ENCODE data around the gene SLN.
"Not testable (repeated sequence)": the region's sequence is repeated elsewhere in the genome, so short reads cannot be mapped to it uniquely, and the experiment has no call there.

SLN gene

GRCh38 chr11:107711861-107712755 lies at the start of gene SLN:
TSS of gene SLN (minus strand) at chr11:107712056.
- no peaks in the 10 kb centered on the region for H3K9me3 ChIP-seq (ENCODE audit: low read length)
- H3K9ac ChIP-seq (ENCODE audit: low read length), result no peak within 1 kb of the TSS
- no peaks in the 10 kb centered on the region for H3K4me1 ChIP-seq (ENCODE audit: insufficient read depth, low read length)
- no peaks in the 10 kb centered on the region for H3K27me3 ChIP-seq (ENCODE audit: control insufficient read depth in 1 of 2, insufficient read depth in 2 of 2, low read length in 2 of 2)
- no peak within 1 kb of the TSS for H3K4me3 ChIP-seq (ENCODE audit: low read depth in 1 of 2, low read length in 2 of 2)
- H3K36me3 ChIP-seq (ENCODE audit: insufficient read depth, low read length), result no peaks in the 10 kb centered on the region
- H3K27ac ChIP-seq (ENCODE audit: low read depth, low read length), result no peak within 1 kb of the TSS

GRCh38 chr11:107758719-107759355 lies 47.0 kb upstream of the SLN start:
- H3K9me3 ChIP-seq (ENCODE audit: low read length); H3K9ac ChIP-seq (ENCODE audit: low read length); H3K27ac ChIP-seq (ENCODE audit: low read depth, low read length); H3K36me3 ChIP-seq (ENCODE audit: insufficient read depth, low read length); H3K27me3 ChIP-seq (ENCODE audit: control insufficient read depth in 1 of 2, insufficient read depth in 2 of 2, low read length in 2 of 2); H3K4me1 ChIP-seq (ENCODE audit: insufficient read depth, low read length); H3K4me3 ChIP-seq (ENCODE audit: low read depth in 1 of 2, low read length in 2 of 2): not testable (repeated sequence)

DNA sequence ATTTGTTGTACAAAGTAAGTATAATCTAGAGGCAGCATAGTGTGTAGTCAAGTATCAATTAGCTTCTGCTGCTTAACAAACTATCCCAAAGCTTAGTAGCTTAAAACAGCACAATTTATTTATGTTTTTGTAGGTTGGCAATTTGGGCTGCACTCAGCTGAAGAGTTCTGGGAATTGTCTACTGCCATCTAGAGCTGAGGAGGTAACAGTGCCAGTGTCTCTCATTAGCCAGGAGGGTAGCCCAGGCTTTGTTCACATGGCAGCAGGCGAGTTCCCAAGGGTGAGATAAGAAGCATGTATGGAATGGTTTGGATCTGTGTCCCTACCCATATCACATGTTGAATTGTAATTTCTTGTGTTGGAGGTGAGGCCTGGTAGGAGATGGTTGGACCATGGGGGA lies 45.8 kb upstream of the SLN start:
- no peaks in the 10 kb centered on the region for H3K4me1 ChIP-seq (ENCODE audit: insufficient read depth, low read length)
- H3K27ac ChIP-seq (ENCODE audit: low read depth, low read length), result no peak overlapping the region
- no peaks in the 10 kb centered on the region for H3K9me3 ChIP-seq (ENCODE audit: low read length)
- no peaks in the 10 kb centered on the region for H3K36me3 ChIP-seq (ENCODE audit: insufficient read depth, low read length)
- H3K9ac ChIP-seq (ENCODE audit: low read length), result no peak overlapping the region
- no peaks in the 10 kb centered on the region for H3K27me3 ChIP-seq (ENCODE audit: control insufficient read depth in 1 of 2, insufficient read depth in 2 of 2, low read length in 2 of 2)
- no peak overlapping the region for H3K4me3 ChIP-seq (ENCODE audit: low read depth in 1 of 2, low read length in 2 of 2)

DNA sequence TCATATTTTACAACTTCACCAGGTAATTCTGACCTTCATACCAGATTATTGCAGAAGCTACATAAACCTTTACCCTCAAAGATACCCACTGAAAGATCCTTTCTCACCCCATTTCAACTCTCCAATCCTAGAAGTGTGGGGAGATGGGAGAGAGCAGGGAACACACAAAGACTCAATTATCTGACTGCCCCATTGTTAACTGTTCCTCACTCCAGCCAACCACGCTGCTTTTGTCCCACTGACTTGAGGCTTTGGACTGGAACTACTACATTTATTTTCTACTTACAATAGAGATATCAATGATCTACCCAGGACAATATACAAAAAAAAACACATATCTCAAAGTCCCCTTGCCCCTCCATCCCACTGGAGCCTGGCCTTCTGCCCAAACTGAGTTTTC lies 44.7 kb upstream of the SLN start:
- H3K4me1 ChIP-seq (ENCODE audit: insufficient read depth, low read length), result no peaks in the 10 kb centered on the region
- no peaks in the 10 kb centered on the region for H3K9me3 ChIP-seq (ENCODE audit: low read length)
- no peak overlapping the region for H3K4me3 ChIP-seq (ENCODE audit: low read depth in 1 of 2, low read length in 2 of 2)
- H3K27ac ChIP-seq (ENCODE audit: low read depth, low read length), result no peak overlapping the region
- no peaks in the 10 kb centered on the region for H3K27me3 ChIP-seq (ENCODE audit: control insufficient read depth in 1 of 2, insufficient read depth in 2 of 2, low read length in 2 of 2)
- no peaks in the 10 kb centered on the region for H3K36me3 ChIP-seq (ENCODE audit: insufficient read depth, low read length)
- no peak overlapping the region for H3K9ac ChIP-seq (ENCODE audit: low read length)

- Histone ChIP-seq H3K4me1 (ENCODE audit: insufficient read depth, low read length) (no peaks in the 10 kb centered on the region), H3K9ac (ENCODE audit: low read length) (no peak overlapping the region), H3K9me3 (ENCODE audit: low read length) (no peaks in the 10 kb centered on the region), H3K27me3 (ENCODE audit: control insufficient read depth in 1 of 2, insufficient read depth in 2 of 2, low read length in 2 of 2) (no peaks in the 10 kb centered on the region), H3K27ac (ENCODE audit: low read depth, low read length) (no peak overlapping the region), H3K36me3 (ENCODE audit: insufficient read depth, low read length) (no peaks in the 10 kb centered on the region), H3K4me3 (ENCODE audit: low read depth in 1 of 2, low read length in 2 of 2) (no peak overlapping the region)
Measured at GRCh38 chr11:107752949-107753822, 41.3 kb upstream of the SLN start.

GRCh38 chr11:107752508-107752907 lies 40.7 kb upstream of the SLN start:
- no peaks in the 10 kb centered on the region for H3K36me3 ChIP-seq (ENCODE audit: insufficient read depth, low read length)
- H3K9me3 ChIP-seq (ENCODE audit: low read length), result no peaks in the 10 kb centered on the region
- no peak overlapping the region for H3K4me3 ChIP-seq (ENCODE audit: low read depth in 1 of 2, low read length in 2 of 2)
- no peak overlapping the region for H3K9ac ChIP-seq (ENCODE audit: low read length)
- no peaks in the 10 kb centered on the region for H3K27me3 ChIP-seq (ENCODE audit: control insufficient read depth in 1 of 2, insufficient read depth in 2 of 2, low read length in 2 of 2)
- H3K27ac ChIP-seq (ENCODE audit: low read depth, low read length), result no peak overlapping the region
- no peaks in the 10 kb centered on the region for H3K4me1 ChIP-seq (ENCODE audit: insufficient read depth, low read length)

DNA sequence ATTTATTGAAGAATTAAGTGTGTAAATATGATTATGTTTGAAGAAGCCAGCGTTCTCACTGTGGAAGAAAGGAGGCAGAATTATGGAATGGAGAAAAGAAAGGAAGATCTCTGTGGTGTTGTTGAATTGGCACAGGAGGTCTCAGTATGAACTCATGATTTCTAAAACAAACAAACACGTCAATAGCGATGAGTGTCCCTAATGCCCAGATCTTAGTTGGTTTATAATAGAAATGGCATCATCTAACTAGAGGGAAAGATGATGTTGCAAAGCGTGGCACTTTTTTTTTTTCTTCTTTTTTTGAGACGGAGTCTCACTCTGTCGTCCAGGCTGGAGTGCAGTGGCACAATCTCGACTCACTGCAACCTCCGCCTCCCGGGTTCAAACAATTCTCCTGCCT lies 39.2 kb upstream of the SLN start:
- Histone ChIP-seq H3K4me3 (ENCODE audit: low read depth in 1 of 2, low read length in 2 of 2) (no peak overlapping the region), H3K27me3 (ENCODE audit: control insufficient read depth in 1 of 2, insufficient read depth in 2 of 2, low read length in 2 of 2) (no peaks in the 10 kb centered on the region), H3K27ac (ENCODE audit: low read depth, low read length) (no peak overlapping the region), H3K9me3 (ENCODE audit: low read length) (no peaks in the 10 kb centered on the region), H3K4me1 (ENCODE audit: insufficient read depth, low read length) (no peaks in the 10 kb centered on the region), H3K36me3 (ENCODE audit: insufficient read depth, low read length) (no peaks in the 10 kb centered on the region), H3K9ac (ENCODE audit: low read length) (no peak overlapping the region)

- H3K4me1 ChIP-seq (ENCODE audit: insufficient read depth, low read length), result no peaks in the 10 kb centered on the region
Measured at GRCh38 chr11:107750313-107750712, 38.5 kb upstream of the SLN start.

GRCh38 chr11:107747622-107748021 lies 35.8 kb upstream of the SLN start:
- Histone ChIP-seq H3K4me1 (ENCODE audit: insufficient read depth, low read length) (no peaks in the 10 kb centered on the region), H3K27ac (ENCODE audit: low read depth, low read length) (no peak overlapping the region), H3K9ac (ENCODE audit: low read length) (no peak overlapping the region), H3K27me3 (ENCODE audit: control insufficient read depth in 1 of 2, insufficient read depth in 2 of 2, low read length in 2 of 2) (no peaks in the 10 kb centered on the region), H3K4me3 (ENCODE audit: low read depth in 1 of 2, low read length in 2 of 2) (no peak overlapping the region), H3K36me3 (ENCODE audit: insufficient read depth, low read length) (no peaks in the 10 kb centered on the region), H3K9me3 (ENCODE audit: low read length) (no peaks in the 10 kb centered on the region)

More at GRCh38 chr11:107750313-107750712, 38.5 kb upstream of the SLN start:
- Histone ChIP-seq H3K36me3 (ENCODE audit: insufficient read depth, low read length) (no peaks in the 10 kb centered on the region), H3K27ac (ENCODE audit: low read depth, low read length) (no peak overlapping the region), H3K9me3 (ENCODE audit: low read length) (no peaks in the 10 kb centered on the region), H3K9ac (ENCODE audit: low read length) (no peak overlapping the region), H3K4me3 (ENCODE audit: low read depth in 1 of 2, low read length in 2 of 2) (no peak overlapping the region), H3K27me3 (ENCODE audit: control insufficient read depth in 1 of 2, insufficient read depth in 2 of 2, low read length in 2 of 2) (no peaks in the 10 kb centered on the region)

- H3K4me3 ChIP-seq (ENCODE audit: low read depth in 1 of 2, low read length in 2 of 2), result no peak overlapping the region
- H3K27ac ChIP-seq (ENCODE audit: low read depth, low read length), result no peak overlapping the region
- H3K9ac ChIP-seq (ENCODE audit: low read length), result no peak overlapping the region
Measured at GRCh38 chr11:107744736-107745135, 32.9 kb upstream of the SLN start.

GRCh38 chr11:107743191-107743590 lies 31.3 kb upstream of the SLN start:
- Histone ChIP-seq H3K9ac (ENCODE audit: low read length) (no peak overlapping the region), H3K36me3 (ENCODE audit: insufficient read depth, low read length) (no peaks in the 10 kb centered on the region), H3K4me1 (ENCODE audit: insufficient read depth, low read length) (no peaks in the 10 kb centered on the region), H3K4me3 (ENCODE audit: low read depth in 1 of 2, low read length in 2 of 2) (no peak overlapping the region), H3K27me3 (ENCODE audit: control insufficient read depth in 1 of 2, insufficient read depth in 2 of 2, low read length in 2 of 2) (no peaks in the 10 kb centered on the region), H3K9me3 (ENCODE audit: low read length) (no peaks in the 10 kb centered on the region), H3K27ac (ENCODE audit: low read depth, low read length) (no peak overlapping the region)

More at GRCh38 chr11:107744736-107745135, 32.9 kb upstream of the SLN start:
- Histone ChIP-seq H3K36me3 (ENCODE audit: insufficient read depth, low read length) (no peaks in the 10 kb centered on the region), H3K27me3 (ENCODE audit: control insufficient read depth in 1 of 2, insufficient read depth in 2 of 2, low read length in 2 of 2) (no peaks in the 10 kb centered on the region), H3K4me1 (ENCODE audit: insufficient read depth, low read length) (no peaks in the 10 kb centered on the region), H3K9me3 (ENCODE audit: low read length) (no peaks in the 10 kb centered on the region)

Data from muscle layer of colon (tissue), 2 donors.